GM12874 (cell line): ENCODE data around the gene ETV5.

Experiments used
- CTCF ChIP-seq: IDR thresholded peaks from 2 replicates; pipeline ENCODE4 v1.5.1; 2011; ENCODE audit warnings: low read depth, mild to moderate bottlenecking, control low read depth, low read length, moderate library complexity; ENCODE audit not compliant: insufficient read depth

Gene ETV5

GRCh38 chr3:185998136-185998535 lies 110.8 kb downstream of the ETV5 start:
- no peak for TF ChIP-seq CTCF

GRCh38 chr3:185997130-185997529 lies 111.8 kb downstream of the ETV5 start:
- no peak for TF ChIP-seq CTCF
